CD4-positive, alpha-beta T cell treated with Interleukin-4 for 4 hours (primary cell): Measurements from ENCODE around the gene NAGLU.
"Not testable (repeated sequence)": the region's sequence is repeated elsewhere in the genome, so short reads cannot be mapped to it uniquely, and the experiment has no call there.

ENCODE experiments used
- DNase-seq: peaks from one replicate; pipeline ENCODE4 v3.0.0-alpha.2; 2020

NAGLU gene

DNA sequence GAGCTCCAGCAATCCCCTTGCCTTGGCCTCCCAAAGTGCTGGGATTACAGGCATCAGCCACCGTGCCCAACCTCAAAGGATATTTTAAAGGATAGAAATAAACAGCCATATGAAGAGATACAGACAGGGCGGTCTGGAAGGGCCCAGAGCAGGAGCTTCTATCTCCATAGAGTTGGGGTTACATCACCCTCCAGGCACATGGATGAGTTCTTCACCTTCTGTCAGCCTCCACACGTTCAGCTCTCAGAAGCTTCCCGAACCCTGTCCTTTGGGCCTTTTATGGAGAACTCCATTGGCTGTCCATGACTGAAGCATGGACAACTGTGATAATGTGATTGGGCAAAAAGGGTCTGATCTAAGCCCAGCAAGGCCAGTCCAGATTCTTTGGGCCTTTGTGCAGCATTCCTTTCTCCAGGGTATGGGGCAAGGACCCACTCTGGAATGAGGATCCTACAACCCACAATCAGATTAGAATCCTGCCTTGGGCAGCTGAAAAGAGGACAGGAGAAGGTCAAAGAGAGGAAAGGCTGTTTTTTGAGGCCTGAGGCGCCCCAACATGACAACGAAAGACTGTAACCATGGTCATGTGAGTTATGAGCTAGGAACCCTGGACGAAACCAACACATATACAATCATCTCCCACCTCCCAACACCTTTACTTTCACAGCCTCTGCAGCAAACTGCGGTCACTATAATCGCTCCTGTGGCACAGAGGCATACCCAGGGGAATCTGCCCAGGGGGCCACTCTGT lies 9.9 kb downstream of the NAGLU start:
- not testable (repeated sequence) for DNase-seq

DNA sequence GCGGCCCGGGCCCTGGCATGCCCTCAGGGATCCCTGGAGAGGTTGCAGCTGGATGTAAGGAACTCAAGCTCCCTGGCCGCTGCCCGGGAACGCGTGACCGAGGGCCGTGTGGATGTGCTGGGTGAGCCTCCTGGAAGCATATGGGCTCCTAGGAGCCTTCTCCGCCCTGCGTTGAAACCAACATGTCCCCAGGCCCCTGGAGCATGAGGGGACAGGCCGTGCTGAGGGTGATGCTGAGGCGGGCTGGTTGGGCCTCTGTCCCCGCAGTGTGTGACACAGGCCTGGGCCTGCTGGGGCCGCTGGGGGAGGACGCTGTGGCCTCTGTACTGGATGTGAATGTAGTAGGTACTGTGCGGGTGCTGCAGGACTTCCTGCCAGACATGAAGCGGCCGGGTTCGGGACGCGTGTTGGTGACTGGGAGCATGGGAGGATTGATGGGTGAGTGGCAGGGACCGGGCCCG lies 11.0 kb downstream of the NAGLU start:
- DNase-seq: no peak

DNA sequence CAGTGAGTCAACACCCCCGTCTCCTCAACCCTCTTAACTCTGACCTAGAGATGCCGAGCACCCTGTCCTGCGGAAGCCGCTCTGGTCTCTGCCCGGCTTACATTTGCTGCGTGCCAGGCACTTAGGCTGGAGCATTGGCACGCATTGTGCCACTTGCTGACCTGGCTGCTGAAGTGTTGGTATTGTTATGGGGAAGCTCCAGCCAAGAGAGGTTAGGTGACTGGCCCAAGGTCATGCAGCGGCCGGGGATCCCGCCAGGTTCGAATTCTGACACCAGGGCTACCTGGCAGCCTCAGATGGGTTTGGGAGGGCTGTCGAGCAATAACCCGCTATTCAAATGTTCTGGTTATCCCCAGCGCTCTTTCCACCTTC lies 11.6 kb downstream of the NAGLU start:
- DNase-seq: no peak

DNA sequence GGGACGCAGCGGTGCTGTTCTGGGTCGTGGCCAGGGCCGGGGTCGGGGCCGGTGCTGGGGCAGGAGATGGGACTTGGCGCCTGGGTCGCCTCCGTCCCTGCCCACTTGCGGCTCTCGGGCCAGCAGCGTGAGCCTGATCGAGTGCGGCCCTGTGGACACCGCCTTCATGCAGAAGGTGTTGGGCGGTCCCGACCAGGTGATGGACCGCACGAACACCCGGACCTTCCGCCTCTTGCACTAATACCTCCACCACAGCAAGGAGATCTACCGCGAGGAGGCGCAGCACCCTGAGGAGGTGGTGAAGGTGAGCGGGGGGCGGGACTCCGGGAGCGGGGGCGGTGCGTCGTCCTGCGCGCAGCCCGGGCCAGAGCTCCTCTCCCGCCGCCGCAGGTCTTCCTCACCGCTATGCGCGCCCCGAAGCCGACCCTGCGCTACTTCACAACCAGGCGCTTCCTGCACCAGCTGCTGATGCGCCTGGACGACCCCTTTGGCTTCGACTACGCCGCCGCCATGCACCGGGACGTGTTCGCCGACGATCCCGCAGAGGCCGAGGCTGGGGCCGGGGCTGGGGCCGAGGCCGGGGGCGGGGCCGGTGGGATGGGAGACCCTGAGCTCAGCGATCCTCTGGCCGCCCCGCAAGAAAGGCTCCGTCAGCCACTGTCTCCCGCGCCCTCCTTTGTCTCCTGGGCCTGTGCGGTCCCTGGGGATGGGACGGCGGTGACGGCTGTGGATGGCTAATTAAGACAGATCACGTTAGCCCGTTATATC lies 12.2 kb downstream of the NAGLU start:
- DNase-seq: peak; percentile 63

DNA sequence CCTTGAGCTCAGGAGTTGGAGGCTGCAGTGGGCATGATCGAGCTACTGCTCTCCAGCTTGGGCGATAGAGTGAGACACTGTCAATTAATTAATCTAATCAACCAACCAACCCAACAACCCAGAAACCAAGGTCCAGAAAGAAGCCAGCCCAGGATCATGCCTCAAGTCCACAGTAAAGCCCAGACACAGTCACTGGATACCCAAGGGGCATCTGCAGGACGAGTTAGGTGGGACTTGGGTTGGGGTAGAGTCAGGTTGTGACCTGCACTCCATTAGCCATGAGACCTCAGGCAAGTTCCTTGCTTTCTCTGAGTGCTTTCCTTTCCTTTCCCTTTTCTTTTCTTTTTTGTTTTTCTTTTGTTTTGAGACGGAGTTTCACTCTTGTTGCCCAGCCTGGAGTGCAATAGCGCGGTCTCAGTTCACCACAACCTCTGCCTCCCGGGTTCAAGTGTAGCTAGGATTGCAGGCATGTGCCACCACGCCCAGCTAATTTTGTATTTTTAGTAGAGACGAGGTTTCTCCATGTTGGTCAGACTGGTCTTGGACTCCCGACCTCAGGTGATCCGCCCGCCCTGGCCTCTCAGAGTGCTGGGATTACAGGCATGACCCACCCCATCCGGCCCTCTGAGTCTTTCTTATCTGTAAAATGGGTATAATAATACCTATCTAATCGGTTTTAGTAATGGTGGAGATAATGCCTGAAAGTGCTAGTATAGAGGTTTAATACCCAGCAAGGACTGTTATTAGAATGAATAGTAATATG lies 13.1 kb downstream of the NAGLU start:
- no peak for DNase-seq

DNA sequence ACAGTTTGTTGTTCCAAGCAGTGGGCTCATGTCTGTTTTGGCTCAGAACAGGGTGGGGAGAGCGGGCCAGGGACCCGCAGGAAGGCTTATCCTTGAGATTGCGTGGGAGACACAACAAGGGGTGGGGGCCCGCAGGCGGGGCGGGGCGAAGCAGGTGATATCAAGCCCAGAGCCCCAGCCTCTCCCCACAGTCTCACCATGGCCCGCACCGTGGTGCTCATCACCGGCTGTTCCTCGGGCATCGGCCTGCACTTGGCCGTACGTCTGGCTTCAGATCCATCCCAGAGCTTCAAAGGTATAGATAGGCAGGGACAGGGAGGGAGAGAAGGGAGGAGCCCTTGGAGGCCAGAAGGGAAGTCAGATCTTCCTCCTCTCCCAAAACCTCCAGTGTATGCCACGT lies 16.7 kb downstream of the NAGLU start, which contains the start of gene HSD17B1:
Gene HSD17B1 (plus strand): TSS at position 188 of the 400 bp plus-strand sequence. CDS start 11 bp downstream, at position 199.
- not testable (repeated sequence) for DNase-seq

DNA sequence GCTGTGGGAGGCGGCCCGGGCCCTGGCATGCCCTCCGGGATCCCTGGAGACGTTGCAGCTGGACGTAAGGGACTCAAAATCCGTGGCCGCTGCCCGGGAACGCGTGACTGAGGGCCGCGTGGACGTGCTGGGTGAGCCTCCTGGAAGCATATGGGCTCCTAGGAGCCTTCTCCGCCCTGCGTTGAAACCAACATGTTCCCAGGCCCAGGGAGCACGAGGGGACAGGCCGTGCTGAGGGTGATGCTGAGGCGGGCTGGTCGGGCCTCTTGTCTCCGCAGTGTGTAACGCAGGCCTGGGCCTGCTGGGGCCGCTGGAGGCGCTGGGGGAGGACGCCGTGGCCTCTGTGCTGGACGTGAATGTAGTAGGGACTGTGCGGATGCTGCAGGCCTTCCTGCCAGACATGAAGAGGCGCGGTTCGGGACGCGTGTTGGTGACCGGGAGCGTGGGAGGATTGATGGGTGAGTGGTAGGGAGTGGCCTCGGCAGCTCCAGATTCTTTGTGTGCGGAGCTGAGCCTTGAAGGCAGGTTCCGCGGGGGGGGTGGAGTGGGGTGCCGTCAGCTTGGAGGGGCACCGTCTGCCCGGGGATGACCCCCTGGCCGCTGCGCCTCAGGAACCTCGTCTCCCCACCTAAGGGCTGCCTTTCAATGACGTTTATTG lies 17.2 kb downstream of the NAGLU start:
- DNase-seq: no peak

DNA sequence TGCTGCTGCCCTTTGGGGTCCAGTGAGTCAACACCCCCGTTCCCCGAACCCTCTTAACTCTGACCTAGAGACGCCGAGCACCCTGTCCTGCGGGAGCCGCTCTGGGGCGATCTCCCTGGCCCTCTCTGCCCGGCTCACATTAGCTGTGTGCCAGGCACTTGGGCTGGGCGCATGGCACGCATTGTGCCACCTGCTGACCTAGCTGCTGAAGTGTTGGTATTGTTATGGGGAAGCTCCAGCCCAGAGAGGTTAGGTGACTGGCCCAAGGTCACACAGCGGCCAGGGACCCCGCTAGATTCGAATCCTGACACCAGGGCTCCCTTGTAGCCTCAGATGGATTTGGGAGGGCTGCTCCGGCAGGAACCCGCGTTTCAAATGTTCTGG lies 17.8 kb downstream of the NAGLU start:
- no peak for DNase-seq

DNA sequence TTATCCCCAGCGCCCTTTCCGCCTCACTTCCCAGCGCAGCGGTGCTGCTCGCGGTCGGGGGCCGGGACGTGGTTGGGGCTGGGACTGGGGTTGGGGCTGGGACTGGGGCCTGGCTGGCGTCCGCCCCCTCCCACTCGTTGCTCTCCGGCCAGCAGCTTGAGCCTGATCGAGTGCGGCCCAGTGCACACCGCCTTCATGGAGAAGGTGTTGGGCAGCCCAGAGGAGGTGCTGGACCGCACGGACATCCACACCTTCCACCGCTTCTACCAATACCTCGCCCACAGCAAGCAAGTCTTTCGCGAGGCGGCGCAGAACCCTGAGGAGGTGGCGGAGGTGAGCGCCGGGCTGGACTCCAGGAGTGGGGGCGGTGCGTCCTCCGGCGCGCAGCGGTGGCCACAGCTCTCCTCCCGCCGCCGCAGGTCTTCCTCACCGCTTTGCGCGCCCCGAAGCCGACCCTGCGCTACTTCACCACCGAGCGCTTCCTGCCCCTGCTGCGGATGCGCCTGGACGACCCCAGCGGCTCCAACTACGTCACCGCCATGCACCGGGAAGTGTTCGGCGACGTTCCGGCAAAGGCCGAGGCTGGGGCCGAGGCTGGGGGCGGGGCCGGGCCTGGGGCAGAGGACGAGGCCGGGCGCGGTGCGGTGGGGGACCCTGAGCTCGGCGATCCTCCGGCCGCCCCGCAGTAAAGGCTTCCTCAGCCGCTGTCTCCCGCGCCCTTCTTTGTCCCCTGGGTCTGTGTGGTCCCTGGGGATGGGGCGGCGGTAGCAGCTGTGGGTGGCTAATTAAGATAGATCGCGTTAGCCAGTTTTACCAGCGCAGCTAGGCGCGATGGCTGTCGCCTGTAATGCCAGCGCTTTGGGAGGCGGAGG lies 18.4 kb downstream of the NAGLU start:
- DNase-seq: peak; percentile 75

DNA sequence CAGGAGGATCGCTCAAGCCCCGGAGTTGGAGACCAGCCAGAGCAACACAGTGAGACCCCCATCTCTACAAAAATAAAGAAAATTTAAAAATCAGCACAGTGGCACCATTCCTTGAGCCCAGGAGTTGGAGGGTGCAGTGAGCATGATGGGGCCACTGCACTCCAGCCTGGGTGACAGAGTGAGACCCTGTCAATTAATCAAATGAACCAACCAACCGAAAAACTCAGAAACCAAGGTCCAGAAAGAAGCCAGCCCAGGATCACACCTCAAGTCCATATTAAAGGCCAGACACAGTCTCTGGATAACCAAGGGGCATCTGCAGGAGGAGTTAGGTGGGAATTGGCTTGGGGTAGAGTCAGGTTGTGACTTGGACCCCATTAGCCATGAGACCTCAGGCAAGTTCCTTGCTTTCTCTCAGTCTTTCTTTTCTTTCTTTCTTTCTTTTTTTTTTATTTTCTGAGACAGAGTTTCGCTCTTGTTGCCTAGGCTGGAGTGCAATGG lies 19.1 kb downstream of the NAGLU start:
- DNase-seq: no peak

DNA sequence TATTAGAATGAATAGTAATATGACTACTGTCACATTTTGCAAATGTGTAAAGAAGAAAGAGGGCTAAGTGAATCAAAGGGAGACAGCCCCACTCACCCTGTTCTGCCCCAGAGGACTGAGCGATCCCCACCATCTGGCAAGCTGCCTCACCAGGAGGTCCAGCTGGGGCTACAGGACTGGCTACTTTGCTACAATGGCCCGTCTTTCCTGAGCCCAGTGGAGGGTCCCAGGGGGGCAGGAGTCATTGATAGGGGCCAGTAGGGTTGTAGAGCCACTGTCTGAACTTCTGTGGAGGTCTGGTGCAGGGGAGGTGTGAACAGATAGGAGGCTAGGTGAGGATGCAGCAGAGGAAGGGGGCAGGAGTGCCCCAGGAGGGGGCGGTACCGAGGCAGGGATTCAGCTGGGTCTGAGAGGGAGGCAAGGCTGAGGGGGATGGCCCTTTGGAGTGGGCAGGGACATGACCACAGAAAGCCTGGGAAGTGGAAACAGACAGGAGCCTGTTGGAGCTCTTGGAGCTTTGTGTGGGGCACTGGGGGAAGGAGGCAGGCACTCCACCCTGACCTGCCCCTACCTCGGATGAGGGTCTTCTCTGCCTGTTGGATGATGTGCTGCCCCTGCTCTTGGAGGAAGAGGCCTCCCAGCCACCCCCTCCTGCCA lies 20.0 kb downstream of the NAGLU start:
- not testable (repeated sequence) for DNase-seq

DNA sequence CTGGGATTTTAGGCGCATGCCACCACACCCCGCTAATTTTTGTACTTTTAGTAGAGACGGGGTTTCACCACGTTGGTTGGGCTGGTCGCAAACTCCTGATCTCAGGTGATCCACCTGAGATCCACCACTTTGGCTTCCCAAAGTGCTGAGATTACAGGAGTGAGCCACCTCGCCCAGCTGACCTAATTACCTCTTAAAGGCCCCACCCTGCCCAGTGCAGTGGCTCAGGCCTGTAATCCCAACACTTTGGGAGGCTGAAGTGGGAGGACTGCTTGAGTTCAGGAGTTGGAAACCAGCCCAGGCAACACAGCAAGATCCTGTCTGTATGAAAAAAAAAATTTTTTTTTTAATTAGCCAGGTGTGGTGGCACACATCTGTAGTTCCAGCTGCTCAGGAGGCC lies 23.0 kb downstream of the NAGLU start:
- no peak for DNase-seq

DNA sequence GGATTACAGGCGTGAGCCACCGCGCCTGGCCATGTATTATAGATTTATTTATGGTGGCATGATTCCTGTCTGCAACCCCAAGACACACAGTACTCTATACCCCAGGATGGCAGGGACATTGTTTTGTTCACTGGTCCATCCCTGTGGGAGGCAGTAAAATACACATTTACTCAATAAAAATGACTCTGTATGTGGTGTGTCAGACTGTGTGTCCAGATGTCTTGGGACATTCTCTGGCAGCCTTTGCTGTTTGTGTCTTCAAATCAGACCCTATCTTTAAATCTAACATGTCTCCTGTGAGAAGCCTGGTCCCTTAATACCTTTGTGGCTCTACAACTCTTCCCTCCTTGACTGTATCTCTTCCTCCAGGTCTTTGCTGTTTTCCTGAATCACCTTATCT lies 24.2 kb downstream of the NAGLU start:
- DNase-seq: no peak

DNA sequence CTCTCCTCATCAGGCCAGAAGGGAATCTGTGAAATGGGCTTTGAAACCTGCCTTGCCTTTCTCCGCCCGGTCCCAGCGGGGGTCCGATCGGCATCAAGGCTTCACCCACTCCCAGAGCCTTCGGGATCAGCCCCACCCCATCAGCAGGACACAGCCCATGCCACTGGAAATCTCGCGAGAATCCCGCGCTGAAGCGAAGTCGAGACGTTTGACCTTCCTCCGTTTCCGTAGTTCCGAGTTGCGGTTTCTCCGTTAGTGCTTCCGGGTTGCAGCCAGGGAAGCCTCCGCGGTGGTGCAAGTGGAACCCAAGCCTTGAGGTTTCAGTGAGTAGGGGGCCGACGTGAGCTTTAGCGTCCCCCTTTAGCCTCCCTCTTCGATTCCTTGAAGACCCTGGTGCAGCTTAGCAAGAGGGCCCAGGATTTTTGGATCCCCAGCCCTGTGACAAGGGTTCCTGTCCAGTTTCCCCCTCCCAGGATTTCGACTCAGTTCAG lies 25.9 kb downstream of the NAGLU start, which contains the start of gene COASY:
Gene COASY (plus strand): TSS at position 252 of the 491 bp plus-strand sequence. CDS start 475 bp downstream, outside the sequence.
- peak; percentile 95 for DNase-seq

DNA sequence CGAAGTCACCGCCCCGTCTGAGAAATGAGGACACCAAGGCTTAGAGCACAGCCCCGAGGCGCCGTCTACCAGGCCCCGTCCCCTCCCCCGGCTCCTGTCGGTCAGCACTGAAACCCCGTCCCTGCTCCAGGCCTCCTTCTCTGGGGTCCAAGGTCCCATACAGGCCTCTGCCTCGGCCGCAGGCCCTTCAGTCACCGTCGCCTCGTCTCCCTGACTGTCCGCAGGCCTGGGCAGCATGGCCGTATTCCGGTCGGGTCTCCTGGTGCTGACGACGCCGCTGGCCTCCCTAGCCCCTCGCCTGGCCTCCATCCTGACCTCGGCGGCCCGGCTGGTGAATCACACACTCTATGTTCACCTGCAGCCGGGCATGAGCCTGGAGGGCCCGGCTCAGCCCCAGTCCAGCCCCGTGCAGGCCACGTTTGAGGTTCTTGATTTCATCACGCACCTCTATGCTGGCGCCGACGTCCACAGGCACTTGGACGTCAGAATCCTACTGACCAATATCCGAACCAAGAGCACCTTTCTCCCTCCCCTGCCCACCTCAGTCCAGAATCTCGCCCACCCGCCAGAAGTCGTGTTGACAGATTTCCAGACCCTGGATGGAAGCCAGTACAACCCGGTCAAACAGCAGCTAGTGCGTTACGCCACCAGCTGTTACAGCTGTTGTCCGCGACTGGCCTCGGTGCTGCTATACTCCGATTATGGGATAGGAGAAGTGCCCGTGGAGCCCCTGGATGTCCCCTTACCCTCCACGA lies 26.5 kb downstream of the NAGLU start:
- DNase-seq: no peak

DNA sequence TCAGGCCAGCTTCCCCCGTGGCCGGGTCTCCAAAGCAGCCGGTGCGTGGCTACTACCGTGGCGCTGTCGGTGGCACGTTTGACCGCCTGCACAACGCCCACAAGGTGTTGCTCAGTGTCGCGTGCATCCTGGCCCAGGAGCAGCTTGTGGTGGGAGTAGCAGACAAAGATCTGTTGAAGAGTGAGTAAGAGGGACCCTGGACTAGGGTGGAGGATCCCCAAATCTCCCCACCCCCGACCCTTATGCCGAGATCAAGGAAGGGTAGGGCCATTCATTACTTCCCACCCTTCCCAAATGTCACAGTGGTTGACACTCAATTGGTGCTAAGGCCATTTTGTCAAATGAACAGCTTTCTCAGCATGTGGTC lies 27.1 kb downstream of the NAGLU start:
- no peak for DNase-seq

DNA sequence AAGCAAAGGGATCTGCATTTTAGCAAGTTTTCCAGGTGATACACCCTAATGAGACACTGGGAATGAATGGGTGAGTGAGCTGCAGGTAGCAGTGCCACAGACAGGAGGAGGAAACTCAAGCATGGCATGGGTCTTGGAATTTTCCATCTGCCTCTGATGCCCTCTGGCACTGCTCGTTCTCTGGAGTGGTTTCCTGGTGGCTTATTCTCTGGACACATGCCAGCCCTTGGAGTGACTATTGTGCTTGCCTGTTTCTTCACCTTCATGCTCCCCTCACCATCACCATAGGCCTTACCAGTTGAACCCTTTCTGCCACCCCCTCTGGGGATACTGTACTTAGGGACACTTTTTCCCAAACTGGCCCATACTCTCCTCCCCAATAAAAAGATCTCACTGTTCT lies 27.5 kb downstream of the NAGLU start:
- no peak for DNase-seq

DNA sequence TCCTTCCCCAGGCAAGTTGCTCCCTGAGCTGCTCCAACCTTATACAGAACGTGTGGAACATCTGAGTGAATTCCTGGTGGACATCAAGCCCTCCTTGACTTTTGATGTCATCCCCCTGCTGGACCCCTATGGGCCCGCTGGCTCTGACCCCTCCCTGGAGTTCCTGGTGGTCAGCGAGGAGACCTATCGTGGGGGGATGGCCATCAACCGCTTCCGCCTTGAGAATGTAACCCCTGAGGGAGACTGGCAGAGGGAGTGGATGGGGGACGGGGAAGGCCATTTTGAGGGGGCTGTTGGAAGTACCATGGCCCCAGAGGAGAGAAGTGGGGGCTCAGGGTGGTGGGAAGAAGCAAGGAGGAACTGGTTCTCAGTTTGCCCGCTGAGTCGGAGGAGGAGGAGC lies 27.9 kb downstream of the NAGLU start:
- no peak for DNase-seq

DNA sequence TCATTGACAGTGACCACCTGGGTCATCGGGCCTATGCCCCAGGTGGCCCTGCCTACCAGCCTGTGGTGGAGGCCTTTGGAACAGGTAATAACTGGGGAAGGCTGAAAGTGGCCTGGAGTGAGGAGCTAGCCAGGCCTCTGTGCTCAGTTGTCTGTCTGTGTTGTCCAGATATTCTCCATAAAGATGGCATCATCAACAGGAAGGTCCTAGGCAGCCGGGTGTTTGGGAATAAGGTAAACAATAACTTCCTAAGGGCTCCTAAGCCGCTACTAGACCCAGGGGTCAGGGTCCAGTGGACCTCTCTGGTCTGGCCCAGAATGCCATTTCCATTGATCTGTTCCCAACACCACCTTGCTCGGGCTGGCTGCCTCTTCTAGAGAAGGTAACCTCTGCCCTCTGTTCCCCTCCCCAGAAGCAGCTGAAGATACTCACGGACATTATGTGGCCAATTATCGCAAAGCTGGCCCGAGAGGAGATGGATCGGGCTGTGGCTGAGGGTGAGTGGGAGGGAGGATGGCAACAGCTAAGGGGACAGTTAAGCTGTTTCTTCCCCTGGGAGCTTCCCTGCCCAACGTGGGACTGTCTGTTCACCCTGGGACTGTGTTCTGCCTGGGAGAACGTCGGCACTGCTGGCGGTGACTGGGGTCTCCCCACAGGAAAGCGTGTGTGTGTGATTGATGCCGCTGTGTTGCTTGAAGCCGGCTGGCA lies 28.9 kb downstream of the NAGLU start:
- no peak for DNase-seq
